GM21717 (cell line): ENCODE data around the gene SLC38A10.
A peak's percentile ranks its signal among the peaks of the same experiment; 100 is the strongest.
"Not testable (repeated sequence)": the region's sequence is repeated elsewhere in the genome, so short reads cannot be mapped to it uniquely, and the experiment has no call there.

Experiments
- ATAC-seq: cut with Tn5 transposase; IDR thresholded peaks from one replicate; pipeline ENCODE4 v1.9.1; 2021; ENCODE audit warnings: mild to moderate bottlenecking, moderate library complexity; ENCODE audit not compliant: unreplicated experiment

The SLC38A10 gene

DNA sequence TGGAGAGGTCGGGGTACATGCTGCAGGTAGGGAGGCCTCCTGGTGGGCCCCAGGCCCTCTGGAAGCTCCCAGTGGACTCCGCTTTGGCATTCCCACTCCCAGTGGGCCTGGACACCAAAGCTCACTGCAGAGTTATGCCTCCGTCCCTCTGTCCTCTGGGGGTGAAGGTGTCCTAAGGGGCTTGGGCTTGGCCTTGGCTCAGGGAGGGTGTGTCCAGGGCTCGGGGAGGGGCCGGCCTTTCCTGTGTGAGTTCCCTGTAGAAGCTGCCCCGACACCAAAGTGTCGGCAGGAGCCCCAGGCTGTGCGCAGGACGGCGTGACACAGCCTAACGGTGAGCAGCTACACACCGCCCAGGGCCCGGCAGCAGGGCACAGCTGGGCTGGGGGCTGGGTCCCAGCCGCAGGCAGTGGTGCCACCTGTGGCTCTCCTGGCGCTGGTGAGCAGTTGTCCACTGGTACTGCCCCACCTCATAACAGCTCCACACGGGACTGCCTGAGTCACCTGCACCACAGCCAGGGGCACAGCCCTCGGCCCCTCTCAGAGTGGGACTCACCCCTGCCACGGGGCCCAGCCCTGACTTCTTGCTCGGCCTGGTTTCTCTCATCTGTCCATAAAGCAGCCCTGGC lies 62.4 kb downstream of the SLC38A10 start:
- no peak for ATAC-seq

DNA sequence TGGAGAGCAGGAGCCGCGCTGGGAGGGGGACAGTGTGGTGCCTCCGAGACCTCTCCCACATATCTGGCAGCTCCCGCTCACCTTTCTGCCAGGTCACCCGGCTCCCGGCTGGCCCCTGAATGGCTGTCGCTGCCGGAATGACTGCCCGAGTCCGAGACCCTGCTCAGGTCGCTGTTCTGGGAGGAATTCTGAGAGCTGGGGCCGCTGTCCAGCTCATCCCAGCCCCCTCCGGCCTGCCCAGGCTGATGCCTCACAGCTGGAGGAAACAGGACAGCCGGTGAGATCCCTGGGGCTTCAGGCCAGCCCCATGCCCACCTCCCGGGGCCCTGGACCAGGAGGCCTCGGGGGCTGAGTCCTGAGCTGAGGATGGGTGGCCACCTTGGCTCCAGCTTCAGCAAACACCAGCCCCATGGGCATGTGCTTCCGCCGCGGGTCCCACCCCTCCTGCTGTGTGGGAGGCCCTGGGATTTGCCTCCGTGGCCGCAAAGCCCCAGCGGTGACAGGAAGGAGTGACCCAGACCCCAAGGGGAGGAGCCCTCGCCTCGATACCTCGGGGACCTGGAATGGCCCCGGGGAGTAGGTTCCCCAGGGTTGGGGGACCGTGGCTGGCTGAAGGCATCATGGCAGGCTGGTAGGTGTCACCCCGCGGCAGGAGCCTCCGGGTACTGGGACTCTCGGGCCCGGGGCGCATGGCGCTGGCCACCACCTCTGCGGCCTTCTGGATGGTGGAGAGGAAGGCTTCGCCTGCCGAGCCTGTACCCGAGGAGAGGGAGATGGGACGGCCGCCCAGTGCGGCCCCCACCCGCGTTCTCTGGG lies 63.1 kb downstream of the SLC38A10 start:
- ATAC-seq = no peak

DNA sequence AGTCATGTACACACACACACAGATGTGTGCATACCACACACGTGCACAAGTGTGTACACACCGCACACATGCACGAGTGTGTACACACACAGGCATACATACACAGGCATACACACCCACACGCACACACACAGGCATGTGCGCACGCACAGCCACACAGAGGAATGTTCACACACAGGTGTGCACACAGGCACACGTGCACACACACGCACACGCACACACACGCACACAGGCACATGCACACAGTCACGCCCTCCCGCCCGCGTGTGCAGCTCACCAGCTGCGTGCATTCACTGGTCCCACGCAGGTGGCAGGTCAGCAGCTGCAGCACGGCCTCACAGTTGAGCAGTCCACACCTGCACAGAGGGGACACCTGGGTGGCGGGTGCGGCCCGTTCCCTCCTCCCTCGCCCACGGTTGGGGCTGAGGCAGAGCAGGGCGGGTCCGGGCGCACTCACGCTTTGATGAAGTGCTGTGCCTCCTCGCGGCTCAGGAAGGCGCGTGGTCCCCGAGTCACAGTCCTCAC lies 63.9 kb downstream of the SLC38A10 start:
- ATAC-seq = no peak

DNA sequence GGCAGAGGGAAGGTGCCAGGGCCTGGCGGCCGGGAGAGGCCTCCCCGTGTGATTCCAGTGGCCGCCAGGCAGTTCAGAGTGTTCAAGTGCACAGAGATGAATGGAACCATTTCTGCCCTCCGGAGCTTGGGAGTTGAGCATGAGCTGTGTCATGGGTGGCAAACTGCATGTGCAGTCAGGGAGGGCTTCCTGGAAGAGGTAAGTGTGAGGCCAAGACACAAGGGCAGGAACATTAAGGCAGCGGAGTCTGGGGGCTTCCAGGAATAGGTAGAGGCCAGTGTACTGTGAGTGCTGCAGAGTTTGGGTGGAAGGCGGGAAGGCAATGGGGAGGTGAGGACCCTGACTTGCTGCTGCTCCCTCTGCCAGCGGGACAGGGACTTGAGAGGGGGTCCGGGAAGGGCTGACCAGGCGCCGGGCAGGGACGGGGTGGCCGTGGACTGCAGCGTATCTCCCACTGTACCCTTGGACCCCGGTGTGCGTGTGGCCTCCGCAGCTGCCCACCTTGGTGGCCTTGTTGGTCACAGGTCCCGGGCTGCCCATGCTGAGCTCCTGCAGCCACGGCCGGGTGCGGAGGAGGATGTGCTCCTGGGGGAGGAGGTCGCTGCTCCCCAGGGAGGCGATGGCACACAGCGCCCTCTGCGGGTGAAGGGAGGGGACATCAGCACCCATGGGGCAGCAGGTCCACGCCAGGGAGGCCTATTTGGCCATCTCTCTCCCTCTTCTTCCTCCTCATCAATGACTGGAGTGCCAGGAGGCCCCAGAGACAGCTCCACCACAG lies 64.9 kb downstream of the SLC38A10 start:
- ATAC-seq = no peak

DNA sequence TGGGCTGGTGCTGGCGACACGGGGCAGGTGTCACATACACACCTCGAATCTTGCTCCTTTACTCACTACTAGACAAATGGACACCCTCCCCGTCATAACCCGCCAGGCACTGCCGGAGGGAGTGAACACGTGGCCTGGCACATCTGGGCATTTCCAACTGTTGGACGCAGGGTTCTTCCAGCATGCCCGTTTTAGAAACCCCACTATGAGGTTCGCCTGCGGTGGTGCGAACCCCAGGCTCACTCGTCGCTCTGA lies 65.5 kb downstream of the SLC38A10 start:
- ATAC-seq = no peak

DNA sequence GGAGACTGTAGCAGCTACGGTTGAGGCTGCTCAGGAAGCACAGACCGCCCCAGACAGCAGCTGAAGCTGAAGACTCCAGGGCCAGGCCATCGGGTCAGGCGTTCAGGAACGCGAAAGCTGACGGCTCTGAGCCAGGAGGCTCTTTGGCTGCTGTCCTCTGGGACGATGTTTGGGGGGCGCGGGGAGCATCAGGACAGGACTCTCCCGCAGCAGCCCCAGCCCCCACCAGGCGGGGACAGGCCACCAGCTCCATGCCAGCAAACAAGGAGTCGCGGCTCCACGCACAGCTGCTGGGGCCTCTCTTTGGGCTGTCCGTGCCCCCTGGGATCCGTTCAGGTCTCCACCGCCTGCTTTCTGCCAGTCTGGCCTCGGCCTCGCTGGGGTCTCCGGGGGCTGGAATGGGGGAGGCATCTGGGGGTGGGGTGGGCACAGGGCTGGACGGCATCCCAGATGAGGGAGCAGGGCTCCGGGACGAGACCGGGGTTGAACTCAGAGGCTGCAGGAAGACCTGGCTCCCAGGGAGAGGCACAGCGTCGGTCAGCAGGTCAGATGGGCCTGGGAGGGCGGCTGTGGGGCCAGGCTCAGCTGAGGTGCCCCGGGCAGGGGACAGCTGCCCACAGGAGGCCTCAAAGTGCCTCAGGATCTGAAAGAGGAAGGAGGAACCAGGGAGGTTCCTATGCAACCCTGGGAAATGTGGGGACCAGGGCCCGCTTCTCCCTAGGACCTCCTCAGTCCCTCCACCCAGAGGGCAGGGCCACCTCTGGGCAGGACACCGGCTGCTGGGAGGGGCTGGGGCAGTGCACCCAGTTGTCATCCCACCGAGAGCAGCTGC lies 66.1 kb downstream of the SLC38A10 start:
- no peak for ATAC-seq

- no peak for ATAC-seq
Measured at GRCh38 chr17:81228420-81228819, 66.7 kb downstream of the SLC38A10 start.

DNA sequence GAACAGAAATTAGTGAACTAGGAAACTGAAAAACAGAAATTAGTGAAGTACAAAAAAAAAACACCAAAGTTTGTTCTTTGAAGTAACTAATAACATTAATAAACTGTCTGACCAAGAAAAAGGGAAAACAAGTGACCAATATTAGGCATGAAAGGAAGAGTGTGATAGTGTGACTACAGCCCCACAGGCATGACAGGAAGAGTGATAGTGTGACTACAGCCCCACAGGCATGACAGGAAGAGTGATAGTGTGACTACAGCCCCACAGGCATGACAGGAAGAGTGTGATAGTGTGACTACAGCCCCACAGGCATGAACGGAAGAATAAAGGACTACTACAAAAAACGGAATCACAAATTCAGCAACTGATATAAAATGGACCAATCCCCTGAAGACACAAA lies 67.5 kb downstream of the SLC38A10 start:
- not testable (repeated sequence) for ATAC-seq

DNA sequence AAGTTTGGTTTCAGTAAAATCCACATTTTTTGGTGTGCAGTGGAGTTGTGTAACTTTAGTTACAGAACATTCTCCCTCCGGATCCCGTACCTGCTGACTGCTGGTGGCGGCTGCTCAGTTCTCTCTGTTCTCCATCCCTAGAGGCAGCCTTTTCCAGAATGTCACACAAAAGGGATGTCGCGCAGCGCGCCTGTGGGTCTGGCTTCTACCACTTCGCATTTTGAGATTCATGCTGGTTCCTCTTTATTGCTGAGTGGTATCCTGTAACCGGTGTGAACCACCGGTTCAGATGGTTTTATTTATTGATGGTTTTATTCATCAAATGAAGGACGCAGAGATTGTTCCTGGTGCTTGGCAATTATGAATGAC lies 71.4 kb downstream of the SLC38A10 start:
- ATAC-seq = no peak

GRCh38 chr17:81222906-81223761 lies 72.0 kb downstream of the SLC38A10 start, which contains the start of gene CEP131:
Gene CEP131, minus strand, starts transcription at chr17:81222965. Its CDS starts 2,909 bp downstream, at chr17:81220056.
- ATAC-seq = peak; percentile 73

DNA sequence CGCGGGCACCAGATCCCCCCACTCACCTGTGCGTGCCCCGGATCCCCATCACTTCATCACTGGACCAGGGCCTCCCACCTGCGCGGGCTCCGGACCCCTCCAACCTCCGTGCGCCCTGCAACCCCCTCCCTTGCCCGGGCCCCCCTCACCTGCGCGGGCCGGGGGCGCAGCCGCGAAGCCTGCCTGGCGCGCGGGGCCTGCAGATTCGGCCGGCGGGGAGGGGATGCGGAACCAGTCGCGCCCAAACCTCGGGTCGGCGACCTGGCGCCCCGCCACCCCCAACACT lies 72.5 kb downstream of the SLC38A10 start:
- ATAC-seq = no peak

DNA sequence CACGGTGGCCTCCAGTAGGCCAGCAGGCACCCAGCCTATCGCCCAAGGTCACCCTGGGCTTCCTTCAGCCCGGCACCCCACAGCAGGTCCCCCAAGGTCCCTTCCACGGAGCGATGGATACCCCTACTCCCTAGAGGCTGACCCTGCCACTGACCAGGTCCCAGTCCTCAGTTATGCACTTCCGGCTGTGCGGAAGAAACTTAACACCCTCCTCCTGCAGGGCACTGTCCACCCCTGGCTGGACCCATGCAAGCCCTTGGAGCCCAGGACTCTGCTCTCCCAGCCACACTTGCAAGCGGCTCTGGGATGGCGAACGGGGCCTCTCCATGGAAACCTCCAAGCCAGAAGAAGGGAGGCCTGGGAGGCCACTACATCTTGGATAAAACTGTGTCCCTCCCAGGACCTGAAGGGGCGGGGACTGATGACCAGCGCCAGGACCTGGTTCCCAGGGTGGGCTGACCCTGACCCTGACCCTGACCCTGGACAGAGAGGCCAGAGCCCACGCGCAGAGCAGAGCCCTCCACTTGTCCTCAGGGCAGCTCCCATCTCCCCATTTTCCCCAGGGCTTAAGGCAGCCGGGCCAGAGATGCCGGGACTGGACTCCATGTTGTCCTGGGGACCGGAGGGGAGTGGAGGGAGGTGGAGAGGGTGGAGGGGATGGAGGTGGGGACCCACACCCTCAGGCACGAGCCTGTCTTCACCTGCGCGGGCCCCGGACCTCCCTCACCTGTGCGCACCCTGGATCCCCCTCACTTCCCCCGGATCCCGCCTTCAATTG lies 73.1 kb downstream of the SLC38A10 start:
- ATAC-seq = no peak

GRCh38 chr17:81221371-81221841 lies 73.7 kb downstream of the SLC38A10 start:
- no peak for ATAC-seq

DNA sequence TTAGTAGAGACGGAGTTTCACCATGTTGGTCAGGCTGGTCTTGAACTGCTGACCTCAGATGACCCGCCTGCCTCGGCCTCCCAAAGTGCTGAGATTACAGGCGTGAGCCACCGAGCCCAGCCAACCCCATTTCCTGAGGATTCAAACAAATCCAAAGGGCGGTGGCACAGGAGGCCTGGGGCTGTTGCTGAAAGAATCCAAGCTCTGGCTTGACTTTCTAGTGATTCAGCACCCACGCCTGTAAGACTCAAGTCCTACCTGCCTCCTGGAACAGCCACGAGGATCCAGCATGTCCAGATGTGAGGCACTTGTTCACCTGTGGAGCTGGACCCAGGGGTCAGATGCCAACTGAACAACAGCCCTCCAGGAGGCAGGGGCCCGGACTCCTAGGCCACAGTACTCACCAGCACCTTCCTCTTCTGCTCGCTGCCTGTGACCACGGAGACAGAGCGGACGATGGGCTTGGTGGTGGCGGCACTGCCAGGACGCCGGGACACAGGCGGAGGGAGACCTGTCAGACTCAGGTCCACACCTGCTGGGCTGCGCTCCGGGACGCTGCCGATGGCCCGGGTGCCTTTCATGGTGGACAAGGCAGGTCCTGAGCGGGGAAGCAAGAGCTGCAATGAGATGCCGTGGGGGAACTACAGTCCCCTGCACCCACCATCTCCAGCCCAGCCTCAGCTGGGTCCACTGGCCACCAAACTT lies 75.5 kb downstream of the SLC38A10 start:
- no peak for ATAC-seq

GRCh38 chr17:81218991-81219390 lies 76.1 kb downstream of the SLC38A10 start:
- ATAC-seq = no peak

DNA sequence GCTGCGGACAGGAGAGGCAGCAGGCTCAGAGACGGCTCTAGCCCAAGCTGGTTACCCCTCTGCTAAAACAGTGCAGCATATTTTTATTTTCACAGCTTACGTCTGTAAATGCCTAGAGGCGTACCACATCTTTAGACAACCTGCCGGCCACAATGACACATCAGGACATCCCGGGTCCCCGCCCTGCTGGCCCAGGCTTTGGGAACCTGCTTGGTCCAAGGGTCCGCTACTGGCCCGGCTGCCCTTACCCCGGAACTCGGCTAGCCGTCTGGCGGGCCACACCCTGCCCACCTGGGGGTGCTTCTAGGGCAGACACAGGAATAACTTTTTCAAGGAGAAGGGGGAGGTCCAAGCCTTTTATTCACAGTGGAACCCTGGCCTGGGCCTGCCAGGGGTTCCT lies 76.6 kb downstream of the SLC38A10 start:
- no peak for ATAC-seq

GRCh38 chr17:81217491-81217890 lies 77.6 kb downstream of the SLC38A10 start:
- ATAC-seq = no peak

DNA sequence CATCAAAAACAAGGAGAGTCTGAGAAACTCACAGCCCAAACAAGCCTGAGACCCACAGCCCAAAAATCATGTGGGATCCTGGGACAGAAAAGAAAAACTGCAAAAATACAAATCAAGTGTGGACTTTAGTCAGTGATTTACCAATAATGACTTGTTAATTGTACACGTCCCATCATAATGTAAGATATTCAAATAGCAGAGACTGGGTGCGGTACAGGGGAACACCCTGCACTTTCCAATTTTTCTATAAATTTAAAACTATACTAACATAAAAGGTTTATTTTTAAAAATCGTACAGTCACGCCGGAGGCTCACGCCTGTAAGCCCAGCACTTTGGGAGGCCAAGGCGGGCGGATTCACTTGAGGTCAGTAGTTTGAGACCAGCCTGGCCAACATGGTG lies 81.1 kb downstream of the SLC38A10 start:
- ATAC-seq = no peak

DNA sequence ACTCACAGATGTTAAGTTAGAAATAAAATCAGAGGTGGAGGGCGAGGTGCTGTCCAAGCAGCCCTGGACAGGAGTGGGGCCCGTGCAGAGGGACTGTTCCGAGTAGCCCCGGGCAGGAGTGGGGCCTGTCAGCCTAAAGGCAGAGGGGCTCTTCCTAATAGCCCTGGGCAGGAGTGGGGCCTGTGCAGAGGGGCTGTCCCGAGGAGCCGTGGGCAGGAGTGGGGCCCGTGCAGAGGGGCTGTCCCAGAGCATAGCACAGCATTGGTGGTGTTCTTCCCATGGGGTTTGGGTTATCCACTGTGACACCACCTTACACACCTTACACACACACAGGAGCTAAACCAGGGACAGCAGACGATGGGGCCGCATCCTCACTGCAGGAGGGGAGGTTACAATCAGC lies 82.7 kb downstream of the SLC38A10 start:
- no peak for ATAC-seq
